Heart left ventricle (tissue), 16 donors: Measurements from ENCODE around the gene RANBP17. TPM values are rescaled to one million over a fixed set of nuclear protein-coding genes. Genes with fewer than 3 reads are reported as not detected.

Source experiments
- ATAC-seq, 4 donors: fragments of 200-7000 bp; cut with Tn5 transposase; one replicate each; pipeline ENCODE4 v1.9.1; 2020 to 2022; ENCODE audit warnings: moderate library complexity in 4 of 4, mild to moderate bottlenecking in 3 of 4, moderate number of reproducible peaks in 1 of 4
- DNase-seq, 5 donors: peaks; one replicate each; pipeline ENCODE4 v3.0.0-alpha.2; 2020
- H3K27ac ChIP-seq, 12 donors: fragments of 200-600 bp; sonication (generic) in 4 of 12; one replicate each; pipeline versions ENCODE4 v1.5.0 to v1.8.0; 2016 to 2022; ENCODE audit warnings: mild to moderate bottlenecking in 2 of 12
- H3K27me3 ChIP-seq, 9 donors: fragments of 200-600 bp; sonication (generic) in 2 of 9; one replicate each; pipeline versions ENCODE4 v1.5.1 to v1.8.0; 2016 to 2022; ENCODE audit warnings: mild to moderate bottlenecking in 3 of 9
- H3K36me3 ChIP-seq, 9 donors: fragments of 200-600 bp; sonication (generic) in 2 of 9; one replicate each; pipeline versions ENCODE4 v1.5.0 to v1.8.0; 2018 to 2022; ENCODE audit warnings: mild to moderate bottlenecking in 2 of 9
- H3K4me1 ChIP-seq, 12 donors: fragments of 200-600 bp; sonication (generic) in 4 of 12; one replicate each; pipeline versions ENCODE4 v1.5.0 to v1.8.0; 2016 to 2022; ENCODE audit warnings: mild to moderate bottlenecking in 3 of 12
- H3K4me3 ChIP-seq, 12 donors: fragments of 200-600 bp; sonication (generic) in 4 of 12; one replicate each; pipeline versions ENCODE4 v1.5.0 to v1.8.0; 2017 to 2022; ENCODE audit warnings: mild to moderate bottlenecking in 9 of 12, moderate library complexity in 4 of 12
- H3K9me3 ChIP-seq, 12 donors: fragments of 200-600 bp; sonication (generic) in 4 of 12; one replicate each; pipeline versions ENCODE4 v1.5.0 to v1.8.0; 2016 to 2022; ENCODE audit warnings: mild to moderate bottlenecking in 1 of 12
- CTCF ChIP-seq, 12 donors: fragments of 200-600 bp; sonication (generic) in 4 of 12; IDR thresholded peaks; one replicate each; pipeline versions ENCODE4 v1.5.0 to v1.8.0; 2018 to 2022; ENCODE audit warnings: antibody characterized with exemption in 12 of 12, mild to moderate bottlenecking in 5 of 12
- POLR2A ChIP-seq, 2 donors: fragments of 450-650 bp; IDR thresholded peaks; one replicate each; pipeline ENCODE4 v1.6.1; 2017; ENCODE audit warnings: antibody characterized with exemption in 2 of 2, mild to moderate bottlenecking in 2 of 2, moderate library complexity in 2 of 2
- WGBS, 4 donors: extraction: QIAGEN DNeasy Blood & Tissue Kit in 2 of 4; methylation state at CpG; one replicate each; pipeline versions ENCODE4 v1.1.5 to v1.1.7; 2013 to 2018; 5-methylcytosine and 5-hydroxymethylcytosine counted together
- intact Hi-C, 10 donors: fragments of 100-400 bp; cut with DNase I; formaldehyde crosslinking; loops; one replicate each; pipeline versions ENCODE4 v1.11.1 to v1.14.2; 2022
- polyA plus RNA-seq, 2 donors: library from polyadenylated mRNA; stranded (reverse); fragments of 200-250 nt; gene quantifications; one replicate each; pipeline ENCODE4 v1.2.3, GENCODE V29; 2013
- total RNA-seq, 9 donors: library from RNA; depleted of rRNA in 2 of 9; stranded (reverse); fragments of >200 nt in 2 of 9; fragmentation: NEBNext Ultra II Directional in 3 of 9; extraction: Animal tissue kit (Norgen Biotek cat#: 25700) in 3 of 9; gene quantifications; one replicate each; pipeline versions ENCODE4 v1.1.0 to v1.2.4, GENCODE V29; 2016 to 2023
- donor health status: ischemic (EF 13 %, LVEDD 7.1; RV severe dilation, severe dysfunction).
- donor health status: healthy with polysubstance abuse.
- donor health status: DM: no; HTN: yes; CAD: no.
- donor health status: DM: no; HTN: no; CAD: no.
- donor health status: ischemic (EF 25% LVEDD 6.9; RV normal size, moderate dysfunction).
- donor health status: ischemic (EF 25% LVEDD 5.7; RV mildly dilated, moderate dysfunction).
- donor health status: healthy.
- donor health status: DM: yes; HTN: yes; CAD: no.
- donor health status: ischemic (EF 35%, LVEDD 5.7; RV mildly dilated, moderate dysfunction).
- donor health status: nonischemic (EF 11% LVEDD 7.7; RV severe dilation, severe dysfunction).
- donor health status: DM: yes; HTN: yes; CAD: no.
- donor health status: PGD.
- donor health status: ischemic (EF 29% LVEDD 5.4; RV normal size, mild dysfunction).
- donor health status: nonischemic (EF 23%, LVEDD 6.1; RV moderate dilation, normal function).

RANBP17 gene
- total and polyA plus RNA-seq, 11 donors, result 0.65 to 11.5 (median 3.7) TPM

- H3K36me3 ChIP-seq, result no peaks in the 10 kb centered on the region
- intact Hi-C loops, result no loop called here
- peak within 1 kb of the TSS in 1 of 12 donors; percentile 17 for H3K4me3 ChIP-seq
- H3K4me1 ChIP-seq, result peaks cover 0 to 53% (median 29%) of the 10 kb centered on the region in 12 donors
- no peak for TF ChIP-seq CTCF (IDR thresholded peaks at IDR 0.05)
- TF ChIP-seq POLR2A (IDR thresholded peaks at IDR 0.05), result no peak
- DNase-seq (no peak), ATAC-seq (no peak)
- no peaks in the 10 kb centered on the region for H3K9me3 ChIP-seq
- 3 to 7% (median 5%) methylated on average over 46 to 73 of the region's 73 CpGs for WGBS, 4 donors
- H3K27me3 ChIP-seq, result peaks cover 69 to 98% (median 91%) of the 10 kb centered on the region in 9 donors
- no peak within 1 kb of the TSS for H3K27ac ChIP-seq
These were observed 446.8 kb downstream of the RANBP17 start, which contains the start of gene TLX3 for GRCh38 chr5:171308453-171309275. Gene TLX3, plus strand, starts transcription at chr5:171309248. Its CDS starts 118 bp downstream, at chr5:171309366.

- Histone ChIP-seq H3K4me1 (peaks cover 0 to 53% (median 29%) of the 10 kb centered on the region in 12 donors), H3K4me3 (peak overlapping the region in 1 of 12 donors; percentile 17), H3K9me3 (no peaks in the 10 kb centered on the region), H3K27ac (no peak overlapping the region), H3K27me3 (peaks cover 70 to 99% (median 97%) of the 10 kb centered on the region in 9 donors), H3K36me3 (no peaks in the 10 kb centered on the region)
- no peak for DNase-seq
- intact Hi-C loops, result no loop called here
- no peak for TF ChIP-seq POLR2A (IDR thresholded peaks at IDR 0.05)
- TF ChIP-seq CTCF (IDR thresholded peaks at IDR 0.05), result no peak
- no peak for ATAC-seq
- 1 to 9% (median 3%) methylated on average over 32 to 106 of the region's 106 CpGs for WGBS, 4 donors
These were observed 447.7 kb downstream of the RANBP17 start for GRCh38 chr5:171309276-171310211.

GRCh38 chr5:171310212-171310818, 448.5 kb downstream of the RANBP17 start:
- 3 to 7% (median 5%) methylated on average over 22 to 41 of the region's 41 CpGs for WGBS, 4 donors
- Histone ChIP-seq H3K4me1 (peaks cover 0 to 61% (median 37%) of the 10 kb centered on the region in 12 donors), H3K27me3 (peaks cover 75 to 99% (median 97%) of the 10 kb centered on the region in 9 donors), H3K4me3 (no peak overlapping the region), H3K9me3 (no peaks in the 10 kb centered on the region), H3K36me3 (no peaks in the 10 kb centered on the region), H3K27ac (no peak overlapping the region)
- TF ChIP-seq CTCF (IDR thresholded peaks at IDR 0.05), result peak in 4 of 12 donors; percentile 9 to 30 (median 18)
- no peak for TF ChIP-seq POLR2A (IDR thresholded peaks at IDR 0.05)
- ATAC-seq, result no peak
- intact Hi-C loops, result no loop called here
- DNase-seq, result no peak
